Choroid plexus epithelial cell (primary cell): ENCODE data around the gene MGAT1.
"Not testable (repeated sequence)": the region's sequence is repeated elsewhere in the genome, so short reads cannot be mapped to it uniquely, and the experiment has no call there.

ENCODE experiments used
- DNase-seq: peaks from one replicate; pipeline ENCODE4 v3.0.0-alpha.2; 2010; ENCODE audit warnings: low read depth
- H3K4me3 ChIP-seq: 2 replicates; pipeline ENCODE4 v1.5.1; 2011; ENCODE audit warnings: low read depth, mild to moderate bottlenecking, control low read depth, low read length, moderate library complexity
- CTCF ChIP-seq: conservative IDR thresholded peaks from 2 replicates; pipeline ENCODE4 v1.5.1; 2011; ENCODE audit warnings: low read depth, mild to moderate bottlenecking, control low read depth, inconsistent platforms, low read length, moderate library complexity

The MGAT1 gene

GRCh38 chr5:180775624-180776023 is 27.0 kb downstream of the MGAT1 start:
- H3K4me3 ChIP-seq: no peak overlapping the region
- TF ChIP-seq CTCF: no peak
- DNase-seq: no peak

GRCh38 chr5:180771839-180772238 is 30.8 kb downstream of the MGAT1 start:
- DNase-seq: no peak
- no peak for TF ChIP-seq CTCF
- no peak overlapping the region for H3K4me3 ChIP-seq

DNA sequence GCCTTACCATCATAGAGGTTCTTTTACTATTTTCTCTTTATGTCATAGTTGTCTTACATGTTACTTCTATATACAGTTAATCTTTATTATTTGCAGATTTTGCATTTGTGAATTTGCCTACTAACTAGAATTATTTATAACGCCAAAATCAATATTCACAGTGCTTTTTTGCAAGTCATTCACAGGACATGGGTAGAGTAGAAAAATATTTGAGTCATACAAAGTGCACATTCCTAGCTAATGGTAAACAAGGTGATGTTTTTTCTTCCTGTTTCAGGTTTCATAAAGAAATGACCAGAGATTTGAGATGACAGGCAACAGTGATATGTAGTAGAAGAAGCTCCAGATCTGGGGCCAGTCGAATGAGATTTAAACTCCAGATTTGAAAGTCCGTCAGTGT is 32.8 kb downstream of the MGAT1 start:
- TF ChIP-seq CTCF: no peak
- DNase-seq: no peak
- no peak overlapping the region for H3K4me3 ChIP-seq

GRCh38 chr5:180755601-180756000 is 47.0 kb downstream of the MGAT1 start:
- DNase-seq: no peak
- H3K4me3 ChIP-seq: no peak overlapping the region
- TF ChIP-seq CTCF: no peak

- DNase-seq: no peak
- no peak for TF ChIP-seq CTCF
- no peak overlapping the region for H3K4me3 ChIP-seq
These were observed 58.4 kb downstream of the MGAT1 start for GRCh38 chr5:180744253-180744652.

DNA sequence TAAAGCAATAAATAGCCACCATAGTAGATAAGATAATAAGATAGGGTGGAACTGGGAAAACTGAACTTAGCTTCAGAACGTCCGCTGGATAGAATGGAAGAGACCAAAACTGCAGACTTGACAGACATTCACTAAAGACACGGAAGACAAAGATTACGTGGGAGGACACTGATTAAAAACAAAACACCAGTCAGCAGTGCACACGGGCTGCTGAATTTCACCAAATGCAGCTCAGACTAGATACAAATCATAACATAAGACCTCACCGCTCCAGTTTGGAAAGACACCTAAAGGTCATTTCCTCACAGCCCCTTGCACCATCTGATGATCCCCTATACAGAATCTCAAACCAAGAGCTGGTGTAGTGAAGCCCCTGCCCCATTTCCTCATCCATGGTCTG is 59.9 kb downstream of the MGAT1 start:
- H3K4me3 ChIP-seq: no peak overlapping the region
- no peak for TF ChIP-seq CTCF
- DNase-seq: no peak

DNA sequence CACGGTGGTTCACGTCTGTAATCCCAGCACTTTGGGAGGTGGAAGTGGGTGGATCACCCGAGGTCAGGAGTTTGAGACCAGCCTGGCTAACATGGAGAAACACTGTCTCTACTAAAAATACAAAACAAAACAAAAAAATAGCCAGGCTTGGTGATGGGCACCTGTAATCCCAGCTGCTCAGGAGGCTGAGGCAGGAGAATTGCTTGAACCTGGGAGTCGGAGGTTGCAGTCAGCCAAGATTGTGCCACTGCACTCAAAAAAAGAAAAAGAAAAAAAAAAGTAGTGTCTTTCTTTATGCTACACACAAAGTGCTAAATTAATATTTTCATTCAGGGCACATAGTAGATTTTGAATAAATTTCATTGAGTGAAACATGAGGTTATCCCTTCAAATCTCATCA is 61.7 kb downstream of the MGAT1 start:
- not testable (repeated sequence) for DNase-seq, H3K4me3 ChIP-seq

DNA sequence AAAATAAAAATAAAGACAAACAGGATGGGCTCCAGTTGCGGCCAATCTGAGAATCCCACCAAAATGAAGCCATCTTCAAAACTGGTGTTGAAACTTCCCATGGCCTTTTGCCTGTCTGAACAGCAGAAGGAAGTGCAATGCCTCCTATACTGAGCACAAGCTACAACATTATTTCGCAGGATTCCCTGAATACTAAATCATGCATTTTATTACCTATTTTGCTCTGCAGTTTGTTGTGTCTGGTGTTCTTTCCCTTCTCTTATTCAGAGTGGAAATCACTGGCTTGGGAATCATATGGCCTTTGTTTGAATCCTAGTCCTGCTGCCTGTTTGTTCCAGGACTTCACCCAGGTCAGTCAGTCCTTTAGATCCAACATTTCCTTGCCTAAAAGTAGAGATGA is 62.6 kb downstream of the MGAT1 start, which contains the start of gene OR2Y1:
Gene OR2Y1 (minus strand): TSS at position 101 of the 400 bp plus-strand sequence. CDS start 0 bp downstream, at position 101.
- no peak for TF ChIP-seq CTCF
- no peak for DNase-seq
- no peak within 1 kb of the TSS for H3K4me3 ChIP-seq
